ENCODE measurements around the gene DDX6.

The DDX6 gene

DNA sequence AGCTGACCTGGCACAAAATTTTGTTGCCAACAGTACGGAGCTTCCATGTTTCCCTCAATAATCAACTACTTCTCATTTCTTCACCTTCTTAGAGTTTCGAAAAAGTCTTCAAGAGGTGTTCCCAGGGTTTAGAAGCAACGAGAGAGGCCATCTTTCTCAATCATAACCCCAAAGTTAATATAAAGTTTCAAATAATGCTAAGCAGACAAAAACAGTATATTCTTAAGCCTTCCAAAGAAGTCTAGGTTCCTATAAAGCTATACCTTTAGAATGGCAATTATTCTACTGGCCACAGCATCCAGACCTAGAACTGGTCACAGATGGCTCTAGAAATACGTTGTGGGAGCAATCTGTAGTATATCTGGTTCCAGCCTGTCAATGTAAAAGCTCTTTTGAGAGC is 16.9 kb downstream of the DDX6 start:
- TF ChIP-seq TCF12 (IDR thresholded peaks at IDR 0.05; ENCODE audit: low read depth) (no peak), NFIC (IDR thresholded peaks at IDR 0.05) (no peak), YY1 (IDR thresholded peaks at IDR 0.05; ENCODE audit: low read depth) (no peak), FOXM1 (IDR thresholded peaks at IDR 0.05; ENCODE audit: borderline replicate concordance, low read depth) (no peak), CEBPB (IDR thresholded peaks at IDR 0.05) (no peak), TEAD4 (IDR thresholded peaks at IDR 0.05) (no peak), TAF1 (IDR thresholded peaks at IDR 0.05; ENCODE audit: low read depth) (no peak), EP300 (IDR thresholded peaks at IDR 0.05; ENCODE audit: borderline replicate concordance) (no peak), CREB1 (IDR thresholded peaks at IDR 0.05; ENCODE audit: low read depth) (no peak), EGR1 (IDR thresholded peaks at IDR 0.05) (no peak), RAD21 (IDR thresholded peaks at IDR 0.05; ENCODE audit: low read depth) (no peak), ZBTB7A (IDR thresholded peaks at IDR 0.05; ENCODE audit: low read depth) (no peak)
- TF ChIP-seq, protein P1, sequence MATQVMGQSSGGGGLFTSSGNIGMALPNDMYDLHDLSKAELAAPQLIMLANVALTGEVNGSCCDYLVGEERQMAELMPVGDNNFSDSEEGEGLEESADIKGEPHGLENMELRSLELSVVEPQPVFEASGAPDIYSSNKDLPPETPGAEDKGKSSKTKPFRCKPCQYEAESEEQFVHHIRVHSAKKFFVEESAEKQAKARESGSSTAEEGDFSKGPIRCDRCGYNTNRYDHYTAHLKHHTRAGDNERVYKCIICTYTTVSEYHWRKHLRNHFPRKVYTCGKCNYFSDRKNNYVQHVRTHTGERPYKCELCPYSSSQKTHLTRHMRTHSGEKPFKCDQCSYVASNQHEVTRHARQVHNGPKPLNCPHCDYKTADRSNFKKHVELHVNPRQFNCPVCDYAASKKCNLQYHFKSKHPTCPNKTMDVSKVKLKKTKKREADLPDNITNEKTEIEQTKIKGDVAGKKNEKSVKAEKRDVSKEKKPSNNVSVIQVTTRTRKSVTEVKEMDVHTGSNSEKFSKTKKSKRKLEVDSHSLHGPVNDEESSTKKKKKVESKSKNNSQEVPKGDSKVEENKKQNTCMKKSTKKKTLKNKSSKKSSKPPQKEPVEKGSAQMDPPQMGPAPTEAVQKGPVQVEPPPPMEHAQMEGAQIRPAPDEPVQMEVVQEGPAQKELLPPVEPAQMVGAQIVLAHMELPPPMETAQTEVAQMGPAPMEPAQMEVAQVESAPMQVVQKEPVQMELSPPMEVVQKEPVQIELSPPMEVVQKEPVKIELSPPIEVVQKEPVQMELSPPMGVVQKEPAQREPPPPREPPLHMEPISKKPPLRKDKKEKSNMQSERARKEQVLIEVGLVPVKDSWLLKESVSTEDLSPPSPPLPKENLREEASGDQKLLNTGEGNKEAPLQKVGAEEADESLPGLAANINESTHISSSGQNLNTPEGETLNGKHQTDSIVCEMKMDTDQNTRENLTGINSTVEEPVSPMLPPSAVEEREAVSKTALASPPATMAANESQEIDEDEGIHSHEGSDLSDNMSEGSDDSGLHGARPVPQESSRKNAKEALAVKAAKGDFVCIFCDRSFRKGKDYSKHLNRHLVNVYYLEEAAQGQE (IDR thresholded peaks at IDR 0.05; ENCODE audit: low read depth), result no peak
- TF ChIP-seq, protein P2, sequence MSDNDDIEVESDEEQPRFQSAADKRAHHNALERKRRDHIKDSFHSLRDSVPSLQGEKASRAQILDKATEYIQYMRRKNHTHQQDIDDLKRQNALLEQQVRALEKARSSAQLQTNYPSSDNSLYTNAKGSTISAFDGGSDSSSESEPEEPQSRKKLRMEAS (IDR thresholded peaks at IDR 0.05), result no peak
- TF ChIP-seq, protein P3, sequence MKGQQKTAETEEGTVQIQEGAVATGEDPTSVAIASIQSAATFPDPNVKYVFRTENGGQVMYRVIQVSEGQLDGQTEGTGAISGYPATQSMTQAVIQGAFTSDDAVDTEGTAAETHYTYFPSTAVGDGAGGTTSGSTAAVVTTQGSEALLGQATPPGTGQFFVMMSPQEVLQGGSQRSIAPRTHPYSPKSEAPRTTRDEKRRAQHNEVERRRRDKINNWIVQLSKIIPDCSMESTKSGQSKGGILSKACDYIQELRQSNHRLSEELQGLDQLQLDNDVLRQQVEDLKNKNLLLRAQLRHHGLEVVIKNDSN (IDR thresholded peaks at IDR 0.05), result no peak

DNA sequence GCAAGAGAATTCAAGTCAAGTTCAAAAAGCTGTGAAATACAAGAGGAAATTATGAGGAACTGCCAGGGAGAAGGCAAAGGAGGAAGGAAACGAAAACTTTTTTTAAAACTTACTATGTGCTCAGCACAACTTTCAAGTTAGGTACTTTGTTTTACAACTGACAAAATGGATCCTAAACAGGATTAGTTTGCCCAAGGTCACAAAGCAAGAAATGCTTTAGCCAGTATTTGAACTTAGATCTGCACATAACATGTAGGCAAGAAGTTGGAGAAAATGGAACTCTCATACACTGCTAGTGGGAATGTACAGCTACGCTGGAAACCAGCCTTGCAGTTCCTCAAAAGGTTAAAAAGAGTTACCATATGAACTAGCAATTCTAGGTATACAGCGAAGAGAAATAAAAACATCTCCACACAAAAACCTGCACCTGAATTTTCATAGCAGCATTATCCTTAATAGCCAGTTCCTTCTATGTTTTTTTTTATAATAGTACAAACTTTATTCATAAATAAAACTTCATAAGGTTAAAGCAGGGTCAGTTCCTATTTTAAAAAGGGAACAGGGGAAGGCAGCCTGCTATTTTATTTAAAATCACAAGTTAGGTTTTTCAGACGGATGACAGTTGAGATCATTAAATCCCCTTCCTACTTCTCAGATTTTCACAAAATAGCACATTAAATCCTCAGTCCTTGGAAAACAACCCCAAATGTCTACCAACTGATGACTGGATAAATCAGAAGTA is 19.2 kb downstream of the DDX6 start:
- TF ChIP-seq CREB1 (IDR thresholded peaks at IDR 0.05; ENCODE audit: low read depth) (no peak), EGR1 (IDR thresholded peaks at IDR 0.05) (no peak), ZBTB7A (IDR thresholded peaks at IDR 0.05; ENCODE audit: low read depth) (no peak), FOXM1 (IDR thresholded peaks at IDR 0.05; ENCODE audit: borderline replicate concordance, low read depth) (no peak)
- TF ChIP-seq, protein P1 (IDR thresholded peaks at IDR 0.05; ENCODE audit: low read depth), result no peak
- TF ChIP-seq, protein P2 (IDR thresholded peaks at IDR 0.05), result no peak
- TF ChIP-seq, protein P3 (IDR thresholded peaks at IDR 0.05), result no peak

DNA sequence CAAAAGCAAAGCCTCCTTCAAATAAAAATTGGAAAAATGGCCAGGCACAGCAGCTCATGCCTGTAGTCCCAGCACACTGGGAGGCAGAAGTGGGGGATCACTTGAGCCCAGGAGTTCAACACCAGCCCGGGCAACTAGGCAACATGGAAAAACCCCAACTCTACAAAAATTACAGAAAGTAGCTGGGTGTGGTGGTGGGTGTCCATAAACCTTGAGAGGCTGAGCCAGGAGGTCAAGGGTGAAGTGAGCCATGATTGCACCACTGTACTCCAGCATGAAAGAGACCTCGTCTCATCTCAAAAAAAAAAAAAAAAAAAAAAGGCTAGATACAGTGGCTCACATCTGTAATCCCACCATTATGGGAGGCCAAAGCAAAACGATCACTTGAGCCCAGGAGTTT is 22.3 kb downstream of the DDX6 start:
- no peak for TF ChIP-seq EGR1 (IDR thresholded peaks at IDR 0.05)
- TF ChIP-seq, protein P1 (IDR thresholded peaks at IDR 0.05; ENCODE audit: low read depth), result no peak
- TF ChIP-seq YY1 (IDR thresholded peaks at IDR 0.05; ENCODE audit: low read depth), result no peak
- no peak for TF ChIP-seq RAD21 (IDR thresholded peaks at IDR 0.05; ENCODE audit: low read depth)
- TF ChIP-seq, protein P2 (IDR thresholded peaks at IDR 0.05), result no peak
- no peak for TF ChIP-seq ZBTB7A (IDR thresholded peaks at IDR 0.05; ENCODE audit: low read depth)
- TF ChIP-seq CEBPB (IDR thresholded peaks at IDR 0.05), result no peak
- no peak for TF ChIP-seq FOXM1 (IDR thresholded peaks at IDR 0.05; ENCODE audit: borderline replicate concordance, low read depth)
- TF ChIP-seq, protein P3 (IDR thresholded peaks at IDR 0.05), result no peak
- no peak for TF ChIP-seq TAF1 (IDR thresholded peaks at IDR 0.05; ENCODE audit: low read depth)
- TF ChIP-seq TEAD4 (IDR thresholded peaks at IDR 0.05), result no peak

DNA sequence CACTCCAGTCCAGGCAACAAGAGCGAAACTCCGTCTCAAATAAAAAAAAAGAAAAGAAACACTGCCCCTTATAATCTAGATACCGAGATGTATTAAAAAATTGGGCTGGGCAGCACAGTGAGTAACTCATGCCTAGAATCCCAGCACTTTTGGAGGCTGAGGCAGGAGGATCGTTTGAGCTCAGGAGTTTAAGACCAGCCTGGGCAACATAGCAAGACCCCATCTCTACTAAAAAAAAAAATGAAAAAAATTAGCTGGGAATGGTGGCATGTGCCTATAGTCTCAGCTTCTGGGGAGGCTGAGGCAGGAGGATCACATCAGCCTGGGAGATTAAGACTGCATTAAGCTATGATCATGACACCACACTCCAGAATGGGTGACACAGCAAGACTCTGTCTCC is 24.9 kb downstream of the DDX6 start:
- TF ChIP-seq, protein P1 (IDR thresholded peaks at IDR 0.05; ENCODE audit: low read depth), result no peak
- TF ChIP-seq YY1 (IDR thresholded peaks at IDR 0.05; ENCODE audit: low read depth), result no peak
- TF ChIP-seq TEAD4 (IDR thresholded peaks at IDR 0.05), result no peak
- no peak for TF ChIP-seq CREB1 (IDR thresholded peaks at IDR 0.05; ENCODE audit: low read depth)
- TF ChIP-seq EP300 (IDR thresholded peaks at IDR 0.05; ENCODE audit: borderline replicate concordance), result no peak
- TF ChIP-seq TAF1 (IDR thresholded peaks at IDR 0.05; ENCODE audit: low read depth), result no peak
- no peak for TF ChIP-seq CEBPB (IDR thresholded peaks at IDR 0.05)
- TF ChIP-seq ZBTB7A (IDR thresholded peaks at IDR 0.05; ENCODE audit: low read depth), result no peak
- TF ChIP-seq, protein P3 (IDR thresholded peaks at IDR 0.05), result no peak
- no peak for TF ChIP-seq FOXM1 (IDR thresholded peaks at IDR 0.05; ENCODE audit: borderline replicate concordance, low read depth)
- TF ChIP-seq RAD21 (IDR thresholded peaks at IDR 0.05; ENCODE audit: low read depth), result no peak
- TF ChIP-seq, protein P2 (IDR thresholded peaks at IDR 0.05), result no peak
- TF ChIP-seq NFIC (IDR thresholded peaks at IDR 0.05), result no peak
